NCI-H1694 (cell line): ENCODE results near the gene OR2T33.
A peak's percentile ranks its signal among the peaks of the same experiment; 100 is the strongest.
"Not testable (repeated sequence)": the region's sequence is repeated elsewhere in the genome, so short reads cannot be mapped to it uniquely, and the experiment has no call there.

Experiments used
- DNase-seq: peaks from one replicate; lab custom pipeline; 2025; lab: John Stamatoyannopoulos, UW

OR2T33 gene, protein sequence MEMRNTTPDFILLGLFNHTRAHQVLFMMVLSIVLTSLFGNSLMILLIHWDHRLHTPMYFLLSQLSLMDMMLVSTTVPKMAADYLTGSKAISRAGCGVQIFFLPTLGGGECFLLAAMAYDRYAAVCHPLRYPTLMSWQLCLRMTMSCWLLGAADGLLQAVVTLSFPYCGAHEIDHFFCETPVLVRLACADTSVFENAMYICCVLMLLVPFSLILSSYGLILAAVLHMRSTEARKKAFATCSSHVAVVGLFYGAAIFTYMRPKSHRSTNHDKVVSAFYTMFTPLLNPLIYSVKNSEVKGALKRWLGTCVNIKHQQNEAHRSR

DNA sequence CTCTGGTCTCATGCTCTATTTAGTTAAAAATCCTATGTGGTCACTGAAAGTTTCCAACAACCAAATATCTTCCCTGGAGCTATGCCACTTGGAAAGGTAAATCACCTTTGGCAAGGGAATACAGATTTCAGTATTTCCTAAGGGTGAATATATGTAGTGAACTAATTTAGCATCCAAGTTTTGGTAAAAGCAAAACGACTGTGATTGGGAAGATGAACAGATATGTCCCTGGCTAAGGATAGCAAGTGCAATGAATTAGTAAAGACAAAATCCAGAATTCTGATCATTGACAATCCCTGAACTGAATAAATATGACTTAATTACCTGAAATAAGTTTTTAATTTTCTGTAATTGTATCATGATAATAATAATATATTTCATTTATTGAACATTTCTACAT is at the start of gene OR2T33:
OR2T33 (minus strand) TSS at position 101 of the 400 bp plus-strand sequence. CDS start 4,162 bp downstream, outside the sequence.
- no peak for DNase-seq

DNA sequence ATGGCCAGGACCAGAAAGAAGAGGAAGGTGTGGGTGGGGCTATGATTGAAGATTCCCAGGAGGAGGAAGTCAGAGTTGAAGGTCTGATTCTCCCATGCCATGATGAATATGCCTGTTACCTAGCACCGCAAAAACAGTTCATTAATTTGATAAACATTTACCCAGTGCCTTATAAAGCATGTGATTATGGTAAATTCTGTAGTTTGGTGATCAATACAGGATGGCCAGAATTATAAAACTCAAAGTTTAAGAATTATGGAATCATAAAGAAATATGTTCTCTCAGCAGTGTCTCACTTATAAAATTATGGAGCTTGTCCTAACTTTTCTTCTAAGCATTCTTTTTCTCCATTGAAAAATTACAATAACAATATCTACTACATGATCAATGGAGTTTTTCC is 46.7 kb upstream of the OR2T33 start, which contains the start of gene OR2M7:
OR2M7 (minus strand) TSS at position 101 of the 400 bp plus-strand sequence; CDS start at position 101, 0 bp downstream.
- no peak for DNase-seq

DNA sequence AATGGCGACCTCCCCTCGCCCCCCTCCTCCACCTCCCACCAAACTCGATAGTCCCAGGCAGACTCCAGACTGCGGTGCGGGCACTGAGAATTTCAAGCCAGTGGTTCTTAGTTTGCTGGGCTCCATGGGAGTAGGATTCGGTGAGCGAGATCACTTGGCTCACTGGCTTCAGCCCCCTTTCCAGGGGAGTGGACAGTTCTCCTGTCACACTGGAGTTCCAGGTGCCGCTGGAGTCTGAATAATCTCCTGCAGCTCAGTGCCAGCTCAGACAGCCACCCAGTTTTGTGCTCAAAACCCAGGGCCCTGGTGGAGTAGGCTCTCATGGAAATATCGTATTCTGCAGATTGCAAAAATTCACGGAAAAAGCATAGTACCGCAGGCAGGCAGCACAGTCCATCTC is 39.0 kb upstream of the OR2T33 start:
- no peak for DNase-seq

DNA sequence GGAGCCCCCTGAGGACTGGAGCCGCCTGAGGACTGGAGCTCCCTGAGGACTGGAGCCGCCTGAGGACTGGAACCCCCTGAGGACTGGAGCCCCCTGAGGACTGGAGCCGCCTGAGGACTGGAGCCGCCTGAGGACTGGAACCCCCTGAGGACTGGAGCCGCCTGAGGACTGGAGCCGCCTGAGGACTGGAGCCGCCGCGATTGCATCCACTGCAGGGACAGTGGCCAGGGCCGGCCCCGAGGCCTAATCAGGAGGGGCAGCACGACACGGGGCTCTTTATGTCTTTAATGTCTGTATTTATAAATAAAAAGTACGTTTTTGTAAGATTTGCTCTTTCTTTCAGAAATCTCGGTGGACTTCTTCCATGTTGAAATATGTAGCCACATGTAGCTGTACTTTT is 29.0 kb upstream of the OR2T33 start:
- DNase-seq: not testable (repeated sequence)

DNA sequence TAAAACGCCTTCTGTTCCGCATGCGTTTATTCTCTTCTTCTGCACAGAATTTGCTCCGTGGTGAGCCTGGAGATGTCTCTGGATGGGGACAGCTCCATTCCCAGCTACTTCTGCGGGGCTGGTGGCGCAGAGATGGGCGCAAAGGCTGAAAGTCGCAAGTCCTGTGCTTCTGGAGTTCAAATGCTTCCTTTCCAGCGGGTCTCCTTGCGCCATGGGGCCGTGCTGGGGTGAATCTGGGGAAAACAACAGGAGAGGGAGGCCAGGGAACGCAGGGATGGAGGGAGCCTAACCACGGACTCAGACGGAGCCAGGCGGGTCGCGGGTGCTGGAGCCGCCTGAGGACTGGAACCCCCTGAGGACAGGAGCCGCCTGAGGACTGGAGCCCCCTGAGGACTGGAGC is 28.3 kb upstream of the OR2T33 start:
- no peak for DNase-seq

DNA sequence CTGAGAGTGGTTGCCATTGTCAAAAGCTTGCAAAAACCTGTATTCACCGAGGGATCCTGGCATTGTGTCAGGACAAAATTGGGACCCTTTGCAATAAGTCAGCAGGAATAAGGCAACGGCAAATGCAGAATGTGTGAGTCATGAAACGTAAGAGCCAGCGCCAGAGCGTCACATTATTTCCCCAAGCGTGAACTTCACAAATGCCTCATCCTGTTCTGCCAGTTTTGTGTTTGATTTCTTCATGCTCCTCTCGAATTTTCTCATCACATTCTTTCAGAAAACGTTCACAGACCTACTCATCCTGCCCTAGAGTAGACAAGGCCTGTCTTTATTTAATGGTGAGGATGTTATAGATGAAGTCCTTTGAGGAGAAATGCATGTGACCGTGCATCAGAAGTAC is 27.9 kb upstream of the OR2T33 start:
- not testable (repeated sequence) for DNase-seq

DNA sequence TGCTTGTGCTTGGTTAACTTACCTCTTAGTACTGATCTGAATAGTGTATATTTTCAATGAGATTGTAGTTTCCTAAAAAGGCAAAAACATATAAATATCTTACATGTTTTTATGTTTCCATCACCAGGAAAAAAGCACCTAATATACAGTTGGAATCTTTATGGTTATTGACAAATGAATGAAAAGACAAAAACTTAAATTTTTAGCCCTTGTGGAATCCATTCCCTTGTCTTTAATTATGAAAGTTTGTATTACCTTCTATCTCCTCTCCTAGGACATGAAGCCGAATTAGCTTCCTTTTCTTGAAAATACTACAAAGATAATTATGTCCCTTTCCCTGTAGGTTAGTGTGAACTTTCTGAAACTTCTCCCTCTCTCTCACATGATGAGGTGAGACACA is 25.5 kb upstream of the OR2T33 start, which contains the start of gene OR2T12:
OR2T12 (minus strand) TSS at position 101 of the 400 bp plus-strand sequence. CDS start 7,846 bp downstream, outside the sequence.
- no peak for DNase-seq

DNA sequence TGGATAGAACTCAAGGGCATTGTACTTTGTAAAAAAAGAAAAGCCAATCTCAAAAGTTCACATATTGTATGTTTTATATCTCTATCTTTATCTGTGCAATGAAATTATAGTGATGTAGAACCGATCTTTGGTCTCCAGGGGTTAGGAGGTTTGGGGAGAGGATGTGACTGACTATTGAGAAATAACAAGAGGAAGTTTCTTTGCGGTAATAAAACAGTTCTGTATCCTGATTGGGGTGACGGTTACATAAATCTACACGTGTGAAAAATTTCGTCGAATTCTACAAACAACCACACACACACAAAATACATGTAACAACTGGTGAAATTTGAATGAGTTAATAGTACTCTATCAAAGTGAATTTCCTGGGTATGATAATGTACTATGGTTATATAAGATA is 10.6 kb upstream of the OR2T33 start:
- no peak for DNase-seq

DNA sequence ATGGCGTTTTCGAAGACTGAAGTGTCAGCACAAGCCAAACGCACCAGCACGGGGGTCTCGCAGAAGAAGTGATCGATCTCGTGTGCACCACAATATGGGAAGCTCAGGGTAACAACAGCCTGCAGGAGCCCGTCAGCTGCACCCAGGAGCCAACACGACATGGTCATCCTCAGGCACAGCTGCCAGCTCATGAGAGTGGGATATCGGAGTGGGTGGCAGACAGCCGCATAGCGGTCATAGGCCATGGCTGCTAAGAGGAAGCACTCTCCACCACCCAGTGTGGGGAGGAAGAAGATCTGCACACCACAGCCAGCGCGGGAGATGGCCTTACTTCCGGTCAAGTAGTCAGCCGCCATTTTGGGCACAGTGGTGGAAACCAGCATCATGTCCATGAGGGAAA is 4.6 kb downstream of the OR2T33 start:
- not testable (repeated sequence) for DNase-seq

DNA sequence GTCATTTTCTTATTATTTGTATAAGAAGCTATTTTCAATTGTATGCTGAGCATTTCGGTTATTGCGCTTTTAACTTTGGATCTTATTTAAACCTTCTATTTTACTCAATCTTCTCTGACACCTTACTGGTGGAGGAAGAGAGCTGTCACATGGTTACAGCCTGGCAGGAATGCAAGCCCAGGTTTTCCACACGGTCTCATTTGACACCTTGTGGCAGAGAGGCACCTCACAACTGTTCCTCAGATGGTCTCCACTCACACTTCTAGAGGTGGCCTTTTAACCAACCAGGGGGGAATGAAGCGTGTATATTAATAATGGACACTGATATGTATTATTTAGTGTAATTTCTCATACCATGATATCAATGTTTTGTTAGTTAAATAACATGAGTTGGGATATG is 9.6 kb downstream of the OR2T33 start:
- no peak for DNase-seq

DNA sequence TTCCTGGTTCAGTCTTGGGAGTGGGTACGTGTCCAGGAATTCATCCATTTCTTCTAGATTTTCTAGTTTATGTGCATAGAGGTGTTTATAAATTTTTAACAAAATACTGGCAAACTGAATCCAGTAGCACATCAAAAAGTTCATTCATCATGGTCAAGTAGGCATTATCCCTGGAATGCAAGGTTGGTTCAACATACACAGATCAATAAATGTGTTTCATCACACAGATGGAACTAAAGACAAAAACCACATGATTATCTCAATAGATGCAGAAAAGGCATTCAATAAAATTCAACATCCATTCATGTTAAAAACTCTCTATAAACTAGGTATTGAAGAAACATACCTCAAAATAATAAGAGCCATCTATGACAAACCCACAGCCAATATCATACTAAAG is 18.5 kb downstream of the OR2T33 start:
- not testable (repeated sequence) for DNase-seq

DNA sequence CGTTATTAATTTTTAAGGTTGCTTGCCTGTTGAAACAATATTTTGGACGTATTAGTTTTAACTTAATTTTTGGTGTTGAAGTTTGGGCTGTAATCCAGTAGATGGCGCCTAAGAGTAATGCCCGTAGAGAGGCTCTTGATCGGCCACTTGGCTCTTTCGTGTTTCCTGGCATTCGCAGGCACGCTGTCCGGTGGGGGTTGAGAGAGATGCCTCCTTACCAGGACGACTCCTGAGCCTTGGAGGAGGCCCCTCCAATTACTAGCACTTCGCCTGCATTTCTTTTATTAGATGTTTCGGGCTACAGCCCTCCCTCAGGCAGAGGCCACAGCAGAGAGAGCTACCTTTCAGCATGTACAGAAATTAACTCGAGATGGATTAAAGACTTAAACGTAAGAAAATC is 34.6 kb downstream of the OR2T33 start:
- DNase-seq: peak; percentile 20

DNA sequence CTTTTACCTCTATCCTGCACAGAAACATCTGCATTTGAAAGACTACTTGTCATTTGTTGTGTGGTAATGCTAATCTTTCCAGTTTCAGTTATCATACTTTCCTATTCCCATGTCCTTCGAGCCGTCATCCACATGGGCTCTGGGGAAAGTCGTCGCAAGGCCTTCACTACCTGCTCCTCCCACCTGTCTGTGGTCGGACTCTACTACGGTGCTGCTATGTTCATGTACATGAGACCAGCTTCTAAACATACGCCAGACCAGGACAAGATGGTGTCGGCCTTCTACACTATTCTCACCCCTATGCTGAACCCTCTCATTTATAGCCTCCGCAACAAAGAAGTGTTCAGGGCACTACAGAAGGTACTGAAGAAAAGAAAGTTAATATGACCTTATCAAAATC is 38.3 kb downstream of the OR2T33 start:
- no peak for DNase-seq

DNA sequence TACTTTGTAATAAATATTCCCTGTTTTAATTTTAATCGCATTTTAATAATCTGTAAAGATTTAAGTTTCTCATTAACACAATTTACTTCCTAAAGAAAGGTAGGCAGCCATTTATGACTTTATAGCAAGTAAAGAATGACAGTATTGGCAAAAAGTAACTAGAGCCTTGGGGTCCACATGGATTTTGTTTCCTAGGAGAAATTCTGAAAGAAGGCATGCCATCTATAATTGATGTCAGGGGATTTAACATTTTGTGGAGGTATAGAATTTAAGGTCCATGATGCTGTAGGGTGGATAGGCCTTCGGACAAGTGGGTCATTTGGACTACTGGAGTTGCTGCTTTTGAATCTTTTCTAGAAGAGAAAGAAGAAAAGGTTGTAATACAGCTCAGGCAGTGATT is 46.7 kb downstream of the OR2T33 start, which contains the start of gene OR2M4:
OR2M4 (plus strand) TSS at position 301 of the 400 bp plus-strand sequence. CDS start 7,512 bp downstream, outside the sequence.
- no peak for DNase-seq

DNA sequence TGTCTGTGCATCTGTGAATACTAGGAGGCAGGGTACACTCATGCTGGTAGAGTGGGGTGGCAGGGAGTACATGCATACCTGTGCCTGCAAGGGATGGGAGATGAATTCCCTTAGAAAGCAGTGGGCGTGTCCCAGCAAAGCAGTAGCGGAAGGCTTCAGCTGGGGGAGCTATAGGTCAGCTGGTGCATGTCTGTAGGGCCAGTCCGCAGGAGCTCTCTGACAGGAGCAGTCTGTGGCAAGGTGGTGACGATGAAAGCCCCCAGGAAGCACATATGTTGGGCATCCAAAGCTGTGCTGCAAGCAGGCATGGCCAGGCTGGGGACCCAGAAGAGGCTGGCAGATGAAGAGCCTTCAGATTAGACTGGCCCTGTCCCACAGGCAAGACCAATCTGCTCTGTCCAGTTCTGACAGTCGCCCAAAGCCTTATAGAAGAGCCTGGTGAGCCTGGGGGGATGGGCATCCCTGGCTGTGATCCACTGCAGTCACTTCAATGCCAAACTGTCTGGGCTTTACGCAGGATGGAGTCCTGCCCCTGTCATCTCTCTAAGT is 48.3 kb downstream of the OR2T33 start:
- DNase-seq: no peak

DNA sequence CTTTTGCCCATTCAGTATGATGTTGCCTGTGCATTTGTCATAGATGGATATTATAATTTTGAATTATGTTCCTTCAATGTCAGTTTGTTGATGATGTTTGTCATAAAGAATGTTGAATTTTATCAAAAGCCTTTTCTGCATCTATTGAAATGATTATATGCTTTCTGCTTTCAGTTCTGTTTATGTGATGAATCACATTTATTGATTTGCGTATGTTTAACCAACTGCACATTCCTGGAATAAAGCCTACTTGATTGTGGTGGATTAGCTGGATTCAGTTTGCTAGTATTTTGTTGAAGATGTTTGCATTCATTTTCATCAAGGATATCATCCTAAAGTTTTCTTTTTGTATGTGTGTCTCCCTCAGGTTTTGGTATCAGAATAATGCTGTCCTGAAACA is 52.2 kb downstream of the OR2T33 start:
- DNase-seq: no peak
